ENCODE results near the gene HOXD10.

DNA sequence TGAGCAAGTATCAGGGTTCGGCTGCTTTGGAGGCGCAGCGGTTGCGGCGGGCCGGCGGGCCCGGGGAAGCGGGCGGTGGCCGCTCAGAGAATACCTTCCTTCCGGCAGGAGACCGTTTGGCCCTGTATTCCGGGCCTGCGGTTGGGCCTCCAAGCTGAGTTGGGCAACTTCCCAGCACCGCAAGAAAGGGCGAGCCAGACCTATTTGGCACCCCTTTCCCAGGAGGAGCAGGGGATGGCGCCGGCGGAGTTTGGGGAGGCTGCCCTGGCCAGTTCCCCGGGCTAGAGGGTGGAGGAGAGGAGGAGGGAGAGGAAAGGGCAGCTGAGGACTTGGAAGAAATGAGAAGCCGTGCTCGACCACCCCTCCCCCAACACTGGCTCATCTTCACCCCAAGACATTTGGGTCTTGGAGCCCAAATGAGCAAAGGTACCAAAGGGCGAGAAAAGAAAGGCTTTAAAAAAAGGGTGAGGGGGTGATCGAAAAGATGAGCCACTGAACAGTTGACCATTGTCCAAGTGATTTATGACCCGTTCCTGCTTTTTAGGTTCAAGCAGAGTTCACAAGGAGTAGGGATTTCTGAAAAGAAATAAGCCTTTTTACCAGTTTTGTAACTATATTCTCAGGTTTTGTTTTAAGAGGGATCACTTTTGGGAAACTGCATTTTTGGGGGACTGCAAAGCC, 48.9 kb downstream of the HOXD10 start:
- TF ChIP-seq, protein P1, sequence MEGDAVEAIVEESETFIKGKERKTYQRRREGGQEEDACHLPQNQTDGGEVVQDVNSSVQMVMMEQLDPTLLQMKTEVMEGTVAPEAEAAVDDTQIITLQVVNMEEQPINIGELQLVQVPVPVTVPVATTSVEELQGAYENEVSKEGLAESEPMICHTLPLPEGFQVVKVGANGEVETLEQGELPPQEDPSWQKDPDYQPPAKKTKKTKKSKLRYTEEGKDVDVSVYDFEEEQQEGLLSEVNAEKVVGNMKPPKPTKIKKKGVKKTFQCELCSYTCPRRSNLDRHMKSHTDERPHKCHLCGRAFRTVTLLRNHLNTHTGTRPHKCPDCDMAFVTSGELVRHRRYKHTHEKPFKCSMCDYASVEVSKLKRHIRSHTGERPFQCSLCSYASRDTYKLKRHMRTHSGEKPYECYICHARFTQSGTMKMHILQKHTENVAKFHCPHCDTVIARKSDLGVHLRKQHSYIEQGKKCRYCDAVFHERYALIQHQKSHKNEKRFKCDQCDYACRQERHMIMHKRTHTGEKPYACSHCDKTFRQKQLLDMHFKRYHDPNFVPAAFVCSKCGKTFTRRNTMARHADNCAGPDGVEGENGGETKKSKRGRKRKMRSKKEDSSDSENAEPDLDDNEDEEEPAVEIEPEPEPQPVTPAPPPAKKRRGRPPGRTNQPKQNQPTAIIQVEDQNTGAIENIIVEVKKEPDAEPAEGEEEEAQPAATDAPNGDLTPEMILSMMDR (conservative IDR thresholded peaks at IDR 0.05 in 1 of 2, IDR thresholded peaks at IDR 0.05 in 1 of 2; ENCODE audit: low read depth in 1 of 2, low read length in 2 of 2) = no peak
- no peak for TF ChIP-seq EZH2 (IDR thresholded peaks at IDR 0.05; ENCODE audit: low read length, missing control alignments)

Measured in fibroblast of lung (primary cell).